Mesodermal cell (in vitro differentiated cells): Measurements from ENCODE around the gene CHAD.

Experiments
- H3K27ac ChIP-seq: 2 replicates; pipeline ENCODE4 v1.7.0; 2013; ENCODE audit warnings: mild to moderate bottlenecking, low read depth, low read length, moderate library complexity; ENCODE audit not compliant: severe bottlenecking
- H3K36me3 ChIP-seq: 2 replicates; pipeline ENCODE4 v1.7.1; 2013; ENCODE audit warnings: mild to moderate bottlenecking, low read length, moderate library complexity; ENCODE audit not compliant: control insufficient read depth, insufficient read depth
- H3K4me1 ChIP-seq: one replicate; pipeline ENCODE4 v1.7.1; 2013; ENCODE audit warnings: mild to moderate bottlenecking, low read length; ENCODE audit not compliant: insufficient read depth, control insufficient read depth, poor library complexity, severe bottlenecking
- H3K4me3 ChIP-seq: 2 replicates; pipeline ENCODE4 v1.7.0; 2013; ENCODE audit warnings: low read length, control low read depth, mild to moderate bottlenecking; ENCODE audit not compliant: insufficient read depth, poor library complexity, severe bottlenecking; ENCODE audit errors: extremely low read depth
- H3K9me3 ChIP-seq: 2 replicates; pipeline ENCODE4 v1.7.1; 2013; ENCODE audit warnings: mild to moderate bottlenecking, low read length, moderate library complexity; ENCODE audit not compliant: control insufficient read depth
- WGBS, 2 experiments: methylation state at CpG; one replicate each; pipeline ENCODE4 v1.1.5; 2013; ENCODE audit warnings: missing lambda C conversion rate in 2 of 2; ENCODE audit not compliant: insufficient coverage in 2 of 2; 5-methylcytosine and 5-hydroxymethylcytosine counted together

The CHAD gene

GRCh38 chr17:50465171-50465570 lies 3.5 kb downstream of the CHAD start:
- no peaks in the 10 kb centered on the region for H3K9me3 ChIP-seq
- H3K27ac ChIP-seq, result no peak overlapping the region
- peaks cover 5% of the 10 kb centered on the region for H3K36me3 ChIP-seq
- no peak overlapping the region for H3K4me3 ChIP-seq
- WGBS, 2 experiments, result 89 to 100% methylated on average over 6 of the region's 6 CpGs
- no peaks in the 10 kb centered on the region for H3K4me1 ChIP-seq

- Histone ChIP-seq H3K36me3 (peaks cover 5% of the 10 kb centered on the region), H3K27ac (no peak overlapping the region), H3K9me3 (no peaks in the 10 kb centered on the region), H3K4me1 (no peaks in the 10 kb centered on the region), H3K4me3 (no peak overlapping the region)
- WGBS, 2 experiments, result 65 to 94% methylated on average over 2 to 3 of the region's 4 CpGs
Observed at GRCh38 chr17:50464736-50465135, 3.9 kb downstream of the CHAD start.

- Histone ChIP-seq H3K4me3 (no peak overlapping the region), H3K4me1 (peaks cover under 1% of the 10 kb centered on the region), H3K9me3 (no peaks in the 10 kb centered on the region), H3K27ac (no peak overlapping the region), H3K36me3 (peaks cover 5% of the 10 kb centered on the region)
- 84% methylated on average over 3 of the region's 3 CpGs; no CpG with 5 or more reads in 1 of the 2 experiments for WGBS, 2 experiments
Observed at GRCh38 chr17:50464121-50464520, 4.6 kb downstream of the CHAD start.

GRCh38 chr17:50462446-50462845 lies 6.2 kb downstream of the CHAD start:
- H3K9me3 ChIP-seq, result no peaks in the 10 kb centered on the region
- H3K27ac ChIP-seq, result no peak overlapping the region
- H3K36me3 ChIP-seq, result peaks cover 5% of the 10 kb centered on the region
- H3K4me3 ChIP-seq, result no peak overlapping the region
- peaks cover 3% of the 10 kb centered on the region for H3K4me1 ChIP-seq
- WGBS, 2 experiments, result 91 to 93% methylated on average over 7 to 9 of the region's 9 CpGs

- H3K27ac ChIP-seq, result no peak overlapping the region
- H3K36me3 ChIP-seq, result peaks cover 5% of the 10 kb centered on the region
- no peak overlapping the region for H3K4me3 ChIP-seq
- 87 to 98% methylated on average over 11 to 12 of the region's 14 CpGs for WGBS, 2 experiments
- no peaks in the 10 kb centered on the region for H3K9me3 ChIP-seq
- peaks cover 3% of the 10 kb centered on the region for H3K4me1 ChIP-seq
Observed at GRCh38 chr17:50461550-50462132, 7.0 kb downstream of the CHAD start.

GRCh38 chr17:50460831-50461526 lies 7.7 kb downstream of the CHAD start:
- H3K4me1 ChIP-seq, result peaks cover 3% of the 10 kb centered on the region
- H3K9me3 ChIP-seq, result no peaks in the 10 kb centered on the region
- no peak overlapping the region for H3K27ac ChIP-seq
- 95 to 97% methylated on average over 8 to 9 of the region's 9 CpGs for WGBS, 2 experiments
- H3K4me3 ChIP-seq, result no peak overlapping the region
- peaks cover 5% of the 10 kb centered on the region for H3K36me3 ChIP-seq

GRCh38 chr17:50459756-50460155 lies 8.9 kb downstream of the CHAD start:
- WGBS, 2 experiments, result 100% methylated on average over 3 to 4 of the region's 4 CpGs
- Histone ChIP-seq H3K36me3 (peaks cover 5% of the 10 kb centered on the region), H3K9me3 (no peaks in the 10 kb centered on the region), H3K27ac (no peak overlapping the region), H3K4me1 (peaks cover 3% of the 10 kb centered on the region), H3K4me3 (no peak overlapping the region)

GRCh38 chr17:50458701-50459676 lies 9.7 kb downstream of the CHAD start:
- H3K4me1 ChIP-seq, result peaks cover 3% of the 10 kb centered on the region
- no peak overlapping the region for H3K4me3 ChIP-seq
- H3K27ac ChIP-seq, result no peak overlapping the region
- peaks cover 5% of the 10 kb centered on the region for H3K36me3 ChIP-seq
- no peaks in the 10 kb centered on the region for H3K9me3 ChIP-seq
- 92 to 93% methylated on average over 11 to 13 of the region's 16 CpGs for WGBS, 2 experiments

GRCh38 chr17:50458270-50458669 lies 10.4 kb downstream of the CHAD start:
- Histone ChIP-seq H3K4me3 (no peak overlapping the region), H3K36me3 (peaks cover 5% of the 10 kb centered on the region), H3K27ac (no peak overlapping the region), H3K4me1 (peaks cover 3% of the 10 kb centered on the region), H3K9me3 (no peaks in the 10 kb centered on the region)
- WGBS, 2 experiments, result 91 to 95% methylated on average over 3 of the region's 3 CpGs

- peaks cover 4% of the 10 kb centered on the region for H3K36me3 ChIP-seq
- H3K4me1 ChIP-seq, result peaks cover 3% of the 10 kb centered on the region
- H3K4me3 ChIP-seq, result no peak overlapping the region
- 93 to 100% methylated on average over 2 to 3 of the region's 4 CpGs for WGBS, 2 experiments
- H3K27ac ChIP-seq, result no peak overlapping the region
- no peaks in the 10 kb centered on the region for H3K9me3 ChIP-seq
Observed at GRCh38 chr17:50457621-50458020, 11.1 kb downstream of the CHAD start.
